BE2C (cell line): ENCODE measurements around the gene CAV1.
A peak's percentile ranks its signal among the peaks of the same experiment; 100 is the strongest.

ENCODE experiments used
- DNase-seq: peaks from one replicate; pipeline ENCODE4 v3.0.0-alpha.2; 2020
- H3K27me3 ChIP-seq: fragments of 250-450 bp; sonication (Bioruptor Pico); 2 replicates; pipeline ENCODE4 v1.5.1; 2020; ENCODE audit warnings: mild to moderate bottlenecking
- H3K36me3 ChIP-seq: fragments of 250-450 bp; sonication (Bioruptor Pico); 2 replicates; pipeline ENCODE4 v1.5.1; 2020; ENCODE audit warnings: mild to moderate bottlenecking
- H3K4me1 ChIP-seq: fragments of 250-450 bp; sonication (Bioruptor Pico); 2 replicates; pipeline ENCODE4 v1.5.1; 2020
- H3K4me3 ChIP-seq: 2 replicates; pipeline ENCODE4 v1.5.1; 2011; ENCODE audit warnings: low read depth, low read length
- H3K9me3 ChIP-seq: fragments of 250-450 bp; sonication (Bioruptor Pico); 2 replicates; pipeline ENCODE4 v1.5.1; 2020
- CTCF ChIP-seq: IDR thresholded peaks from 2 replicates; pipeline ENCODE4 v1.5.1; 2012; ENCODE audit warnings: mild to moderate bottlenecking, low read depth, low read length

The CAV1 gene

GRCh38 chr7:116588225-116588624 is 63.4 kb downstream of the CAV1 start:
- Histone ChIP-seq H3K27me3 (peaks cover 3% of the 10 kb centered on the region; the same call in 1 of the 2 replicates), H3K36me3 (no peaks in the 10 kb centered on the region), H3K4me3 (no peak overlapping the region), H3K4me1 (no peaks in the 10 kb centered on the region), H3K9me3 (no peaks in the 10 kb centered on the region)
- no peak for DNase-seq
- no peak for TF ChIP-seq CTCF

- H3K27me3 ChIP-seq, result peaks cover 3% of the 10 kb centered on the region; the same call in 1 of the 2 replicates
- no peaks in the 10 kb centered on the region for H3K9me3 ChIP-seq
- no peaks in the 10 kb centered on the region for H3K4me1 ChIP-seq
- H3K4me3 ChIP-seq, result no peak overlapping the region
- TF ChIP-seq CTCF, result peak; percentile 55
- no peak for DNase-seq
- no peaks in the 10 kb centered on the region for H3K36me3 ChIP-seq
Measured at GRCh38 chr7:116588641-116589594, 64.1 kb downstream of the CAV1 start.

GRCh38 chr7:116591202-116592040 is 66.6 kb downstream of the CAV1 start:
- Histone ChIP-seq H3K4me3 (no peak overlapping the region), H3K36me3 (no peaks in the 10 kb centered on the region), H3K9me3 (no peaks in the 10 kb centered on the region), H3K4me1 (no peaks in the 10 kb centered on the region), H3K27me3 (peaks cover 8% of the 10 kb centered on the region)
- peak; percentile 51 for TF ChIP-seq CTCF
- DNase-seq, result no peak

- H3K27me3 ChIP-seq, result peaks cover 14% of the 10 kb centered on the region
- no peak for TF ChIP-seq CTCF
Measured at GRCh38 chr7:116592041-116592355, 67.2 kb downstream of the CAV1 start.

GRCh38 chr7:116592445-116592844 is 67.6 kb downstream of the CAV1 start:
- H3K27me3 ChIP-seq, result peaks cover 17% of the 10 kb centered on the region
- no peak for TF ChIP-seq CTCF
- H3K4me3 ChIP-seq, result no peak overlapping the region
- no peaks in the 10 kb centered on the region for H3K36me3 ChIP-seq
- no peak for DNase-seq
- H3K9me3 ChIP-seq, result no peaks in the 10 kb centered on the region
- no peaks in the 10 kb centered on the region for H3K4me1 ChIP-seq

More at GRCh38 chr7:116592041-116592355, 67.2 kb downstream of the CAV1 start:
- no peaks in the 10 kb centered on the region for H3K9me3 ChIP-seq
- no peaks in the 10 kb centered on the region for H3K4me1 ChIP-seq
- no peaks in the 10 kb centered on the region for H3K36me3 ChIP-seq
- no peak for DNase-seq
- no peak overlapping the region for H3K4me3 ChIP-seq
